Bronchial epithelial cell (primary cell): ENCODE results near the gene PIWIL1. TPM values are rescaled to one million over a fixed set of nuclear protein-coding genes. Genes with fewer than 3 reads are reported as not detected.

ENCODE experiments used
- DNase-seq: peaks from one replicate; pipeline ENCODE4 v3.0.0-alpha.2; 2010; ENCODE audit warnings: low read depth
- FAIRE-seq: peaks from 2 replicates; lab custom pipeline; 2011; peaks lifted over from hg19 to GRCh38; lab: Jason Lieb, UNC
- H3K27me3 ChIP-seq: 2 replicates; pipeline ENCODE4 v1.5.1; 2011; ENCODE audit warnings: low read length; ENCODE audit not compliant: control insufficient read depth, insufficient read depth
- H3K36me3 ChIP-seq: 2 replicates; pipeline ENCODE4 v1.5.1; 2011; ENCODE audit warnings: low read length; ENCODE audit not compliant: control insufficient read depth, insufficient read depth
- H3K4me3 ChIP-seq: 2 replicates; pipeline ENCODE4 v1.5.1; 2011; ENCODE audit warnings: mild to moderate bottlenecking, low read depth, low read length, control low read depth
- total RNA-seq: library from RNA; depleted of rRNA; stranded (reverse); fragments of >200 nt; gene quantifications from 2 replicates; pipeline ENCODE4 v1.2.1, GENCODE V29; 2014
- TF ChIP-seq, protein P1 (sequence below): IDR thresholded peaks from 2 replicates; pipeline ENCODE4 v1.5.1; 2011; ENCODE audit warnings: mild to moderate bottlenecking, moderate library complexity, low read length, control low read depth, inconsistent platforms; ENCODE audit not compliant: insufficient read depth, severe bottlenecking

The PIWIL1 gene
- total RNA-seq, 1 donor from 2014 or later = not detected

DNA sequence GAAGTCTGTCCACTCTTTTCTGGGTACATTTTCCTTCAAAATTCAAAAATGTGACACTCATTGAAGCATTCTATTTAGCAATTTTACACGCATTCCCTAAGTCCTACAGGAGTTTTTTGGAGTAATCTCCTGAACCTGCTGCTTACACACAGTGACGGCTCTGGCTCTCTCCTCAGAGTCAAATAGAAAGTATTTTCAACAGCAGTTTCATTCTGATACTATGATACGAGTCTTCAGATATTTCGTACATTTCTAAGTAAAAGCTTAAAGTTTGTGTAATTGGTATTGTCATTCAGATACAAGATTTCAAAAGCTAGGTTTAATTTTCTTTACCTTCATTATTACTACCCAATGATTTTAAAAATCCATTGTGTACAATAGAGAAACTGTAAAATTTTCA, 36.4 kb downstream of the PIWIL1 start:
- H3K36me3 ChIP-seq = no peaks in the 10 kb centered on the region
- TF ChIP-seq, protein P1, sequence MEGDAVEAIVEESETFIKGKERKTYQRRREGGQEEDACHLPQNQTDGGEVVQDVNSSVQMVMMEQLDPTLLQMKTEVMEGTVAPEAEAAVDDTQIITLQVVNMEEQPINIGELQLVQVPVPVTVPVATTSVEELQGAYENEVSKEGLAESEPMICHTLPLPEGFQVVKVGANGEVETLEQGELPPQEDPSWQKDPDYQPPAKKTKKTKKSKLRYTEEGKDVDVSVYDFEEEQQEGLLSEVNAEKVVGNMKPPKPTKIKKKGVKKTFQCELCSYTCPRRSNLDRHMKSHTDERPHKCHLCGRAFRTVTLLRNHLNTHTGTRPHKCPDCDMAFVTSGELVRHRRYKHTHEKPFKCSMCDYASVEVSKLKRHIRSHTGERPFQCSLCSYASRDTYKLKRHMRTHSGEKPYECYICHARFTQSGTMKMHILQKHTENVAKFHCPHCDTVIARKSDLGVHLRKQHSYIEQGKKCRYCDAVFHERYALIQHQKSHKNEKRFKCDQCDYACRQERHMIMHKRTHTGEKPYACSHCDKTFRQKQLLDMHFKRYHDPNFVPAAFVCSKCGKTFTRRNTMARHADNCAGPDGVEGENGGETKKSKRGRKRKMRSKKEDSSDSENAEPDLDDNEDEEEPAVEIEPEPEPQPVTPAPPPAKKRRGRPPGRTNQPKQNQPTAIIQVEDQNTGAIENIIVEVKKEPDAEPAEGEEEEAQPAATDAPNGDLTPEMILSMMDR = no peak
- H3K27me3 ChIP-seq = peaks cover 1% of the 10 kb centered on the region
- FAIRE-seq = no peak
- no peak overlapping the region for H3K4me3 ChIP-seq
- no peak for DNase-seq

DNA sequence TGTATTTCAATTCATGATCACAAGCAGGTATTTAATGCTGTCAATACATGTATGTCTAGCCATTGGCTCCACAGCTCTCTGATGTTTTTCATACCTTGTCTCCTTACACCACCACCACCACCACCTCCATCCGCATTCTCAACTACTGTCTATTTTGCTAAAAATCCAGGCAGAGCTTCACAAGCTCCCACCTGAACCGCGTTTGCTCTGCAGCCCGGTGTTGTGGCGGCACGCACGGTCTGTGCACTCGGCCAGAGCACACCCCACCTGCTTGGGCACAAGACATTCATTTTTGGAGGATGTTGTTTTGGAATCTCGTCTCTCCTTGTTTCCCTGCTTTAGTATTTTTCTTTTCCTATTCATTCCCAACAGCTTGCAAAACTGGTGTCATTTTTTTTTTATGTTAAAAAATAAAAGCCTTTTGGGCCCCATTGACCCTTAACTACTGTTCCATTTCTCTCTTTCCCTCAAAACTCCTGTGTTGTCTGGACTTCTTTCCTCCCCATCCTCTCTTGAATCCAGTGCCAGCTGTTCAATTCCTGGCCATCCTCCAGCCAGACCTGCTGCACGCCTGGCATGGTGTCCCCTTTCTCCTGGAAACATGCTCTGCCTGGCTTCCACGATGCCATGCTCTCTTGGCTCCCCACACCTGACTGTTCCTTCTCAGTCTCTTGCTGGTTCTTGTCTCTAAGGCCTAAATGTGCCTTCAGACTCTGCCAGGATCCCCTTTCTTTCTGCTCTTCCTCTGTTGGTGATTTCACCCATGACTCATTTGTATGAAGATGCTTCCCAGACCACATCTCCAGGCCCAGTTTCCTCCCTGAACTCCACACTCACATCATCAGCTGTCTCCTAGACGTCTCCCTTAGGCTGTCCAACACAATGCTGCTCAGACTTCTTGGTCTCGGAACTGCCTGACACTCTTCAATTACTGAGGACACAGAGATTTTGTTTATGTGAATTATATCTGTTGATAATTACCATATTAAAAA, 37.9 kb downstream of the PIWIL1 start:
- TF ChIP-seq, protein P1 = no peak
- Histone ChIP-seq H3K27me3 (peaks cover 1% of the 10 kb centered on the region), H3K36me3 (no peaks in the 10 kb centered on the region), H3K4me3 (no peak overlapping the region)
- FAIRE-seq (peak; percentile 18), DNase-seq (peak; percentile 22)

DNA sequence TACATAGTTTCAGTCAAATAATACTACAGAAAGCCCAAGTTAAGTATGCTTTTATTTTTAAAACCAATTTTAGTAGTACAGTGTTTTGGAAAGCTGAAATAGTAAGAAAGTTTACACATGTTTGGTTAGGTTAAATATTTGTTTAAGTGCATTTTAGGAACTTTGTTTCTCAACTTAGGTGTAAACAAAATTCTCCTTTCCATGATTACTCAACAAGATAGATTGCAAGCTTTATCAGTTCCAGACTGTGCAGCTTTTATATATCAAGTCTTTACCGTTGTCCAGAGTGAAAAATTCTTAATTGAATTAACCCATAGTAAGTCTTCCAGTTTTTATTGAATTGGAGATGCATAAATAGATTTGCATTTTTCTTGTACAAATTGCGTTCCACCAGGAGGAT, 45.1 kb downstream of the PIWIL1 start:
- Histone ChIP-seq H3K36me3 (no peaks in the 10 kb centered on the region), H3K27me3 (no peaks in the 10 kb centered on the region), H3K4me3 (no peak overlapping the region)
- no peak for DNase-seq
- FAIRE-seq = no peak
- TF ChIP-seq, protein P1 = no peak

DNA sequence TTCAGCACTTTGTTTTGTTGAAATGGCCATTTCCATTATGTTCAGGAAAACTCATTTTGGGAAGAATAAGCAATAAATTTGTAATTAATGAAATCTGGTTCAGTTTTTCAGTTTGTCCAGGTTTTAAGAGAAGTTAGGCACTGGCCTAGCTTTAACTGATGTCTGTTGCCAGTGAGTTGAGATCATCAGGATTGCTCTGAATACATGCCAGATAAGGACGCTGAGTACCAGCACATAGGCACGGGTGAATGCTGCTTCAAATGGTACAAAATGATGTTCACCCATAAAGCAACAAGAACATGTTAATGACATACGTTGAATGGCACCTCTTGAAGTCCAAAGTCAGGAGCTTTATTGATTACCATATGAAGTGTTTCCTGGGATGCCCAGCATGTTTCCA, 46.5 kb downstream of the PIWIL1 start:
- no peaks in the 10 kb centered on the region for H3K36me3 ChIP-seq
- TF ChIP-seq, protein P1 = no peak
- no peaks in the 10 kb centered on the region for H3K27me3 ChIP-seq
- FAIRE-seq = no peak
- no peak for DNase-seq
- H3K4me3 ChIP-seq = no peak overlapping the region

DNA sequence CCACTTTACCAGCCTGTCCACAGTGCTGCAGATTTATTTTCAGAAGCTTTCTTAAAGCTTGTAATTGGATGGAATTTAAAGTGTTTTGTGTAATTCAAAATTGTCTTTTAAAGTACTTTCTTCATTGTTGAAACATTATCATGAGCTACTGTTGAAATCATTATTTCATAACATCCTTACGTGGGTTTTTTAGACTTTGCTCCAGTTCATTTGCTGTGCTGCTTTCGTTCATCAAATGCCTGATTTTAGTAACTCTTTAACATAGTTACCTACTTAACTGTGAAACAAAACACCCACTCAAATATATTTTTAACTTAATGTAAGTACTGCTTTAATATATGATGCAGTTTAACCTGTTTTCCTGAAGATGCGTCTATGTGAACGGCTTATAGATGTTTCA, 47.5 kb downstream of the PIWIL1 start:
- DNase-seq = no peak
- Histone ChIP-seq H3K36me3 (no peaks in the 10 kb centered on the region), H3K4me3 (no peak overlapping the region), H3K27me3 (no peaks in the 10 kb centered on the region)
- TF ChIP-seq, protein P1 = no peak
- FAIRE-seq = no peak
